ENCODE measurements around the gene DCTPP1. TPM values are rescaled to one million over a fixed set of nuclear protein-coding genes. Genes with fewer than 3 reads are reported as not detected.

DCTPP1 gene
- total RNA-seq, 4 donors from 2014 or later, result 10.2 to 51.5 (median 28.7) TPM

DNA sequence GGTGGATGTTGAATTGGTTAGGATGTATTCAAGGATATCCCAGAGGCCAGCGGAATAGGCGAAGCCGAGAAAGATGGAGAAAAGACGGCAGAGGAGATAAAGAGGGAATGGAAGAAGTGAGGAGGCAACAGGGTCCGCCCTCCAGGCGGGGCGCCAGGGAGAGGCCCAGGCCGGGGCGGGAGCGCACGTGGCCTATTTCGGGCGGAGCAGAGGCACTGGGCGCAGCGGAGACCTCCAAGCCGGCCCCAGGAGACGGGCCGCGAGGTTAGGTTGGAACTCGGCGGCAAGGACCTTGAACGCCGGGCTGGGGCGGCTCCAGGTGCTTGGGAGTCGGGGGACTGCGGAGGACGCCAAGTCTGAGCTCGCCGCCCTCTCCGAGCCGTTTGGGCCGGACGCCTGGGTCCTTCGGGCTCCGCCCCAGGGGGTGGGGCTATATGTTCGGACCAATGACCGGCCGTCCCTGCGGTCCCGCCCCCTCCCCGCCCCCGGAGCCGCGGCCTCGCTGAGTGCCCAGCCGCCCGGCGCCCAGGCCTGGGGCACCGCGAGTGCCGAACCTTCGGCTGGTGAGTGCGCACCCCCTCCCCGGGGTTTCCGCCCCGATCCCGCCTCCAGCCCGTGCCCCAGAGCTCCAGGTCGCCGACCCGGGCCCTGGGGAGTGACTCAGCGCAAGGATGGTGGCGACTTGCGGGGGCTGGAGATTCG is 22.6 kb downstream of the DCTPP1 start, which contains the start of gene ZNF771:
Gene ZNF771, plus strand, starts transcription at position 505 of the 702 bp plus-strand sequence. CDS start 448 bp downstream, outside the sequence.
- peak; percentile 94 to 95 for DNase-seq
- H3K27ac ChIP-seq, result peak within 1 kb of the TSS; percentile 78 to 92
- intact Hi-C loops (cut with DNase I; ENCODE audit: low total_unique reads), result no loop called here
- peaks cover 9 to 13% of the 10 kb centered on the region in 2 donors for H3K4me1 ChIP-seq
- TF ChIP-seq, protein P1, sequence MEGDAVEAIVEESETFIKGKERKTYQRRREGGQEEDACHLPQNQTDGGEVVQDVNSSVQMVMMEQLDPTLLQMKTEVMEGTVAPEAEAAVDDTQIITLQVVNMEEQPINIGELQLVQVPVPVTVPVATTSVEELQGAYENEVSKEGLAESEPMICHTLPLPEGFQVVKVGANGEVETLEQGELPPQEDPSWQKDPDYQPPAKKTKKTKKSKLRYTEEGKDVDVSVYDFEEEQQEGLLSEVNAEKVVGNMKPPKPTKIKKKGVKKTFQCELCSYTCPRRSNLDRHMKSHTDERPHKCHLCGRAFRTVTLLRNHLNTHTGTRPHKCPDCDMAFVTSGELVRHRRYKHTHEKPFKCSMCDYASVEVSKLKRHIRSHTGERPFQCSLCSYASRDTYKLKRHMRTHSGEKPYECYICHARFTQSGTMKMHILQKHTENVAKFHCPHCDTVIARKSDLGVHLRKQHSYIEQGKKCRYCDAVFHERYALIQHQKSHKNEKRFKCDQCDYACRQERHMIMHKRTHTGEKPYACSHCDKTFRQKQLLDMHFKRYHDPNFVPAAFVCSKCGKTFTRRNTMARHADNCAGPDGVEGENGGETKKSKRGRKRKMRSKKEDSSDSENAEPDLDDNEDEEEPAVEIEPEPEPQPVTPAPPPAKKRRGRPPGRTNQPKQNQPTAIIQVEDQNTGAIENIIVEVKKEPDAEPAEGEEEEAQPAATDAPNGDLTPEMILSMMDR (IDR thresholded peaks at IDR 0.05), result no peak
- peak; percentile 50 to 78 for TF ChIP-seq POLR2A (IDR thresholded peaks at IDR 0.05)
- H3K27me3 ChIP-seq, result no peaks in the 10 kb centered on the region
- H3K4me3 ChIP-seq, result peak within 1 kb of the TSS; percentile 71 to 75
- H3K9me3 ChIP-seq, result no peaks in the 10 kb centered on the region
- H3K36me3 ChIP-seq, result no peaks in the 10 kb centered on the region

DNA sequence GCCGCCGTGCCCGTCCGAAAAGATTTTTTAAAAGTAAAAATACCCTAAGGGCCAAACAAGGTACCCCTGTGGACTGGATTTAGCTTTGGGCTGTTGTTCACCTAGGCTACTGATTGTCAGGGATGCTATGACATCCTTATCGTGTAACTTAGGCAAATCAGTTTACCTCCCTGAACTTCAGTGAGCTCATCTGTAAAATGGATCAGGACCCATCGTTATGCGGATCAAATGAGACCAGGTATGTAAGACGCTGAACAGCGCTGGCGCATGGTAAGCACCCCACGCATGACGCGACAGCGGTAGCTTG is 23.1 kb downstream of the DCTPP1 start:
- TF ChIP-seq POLR2A (IDR thresholded peaks at IDR 0.05), result no peak
- TF ChIP-seq, protein P1 (IDR thresholded peaks at IDR 0.05), result no peak
- intact Hi-C loops (cut with DNase I; ENCODE audit: low total_unique reads), result no loop called here
- peak overlapping the region; percentile 78 to 92 for H3K27ac ChIP-seq
- H3K27me3 ChIP-seq, result no peaks in the 10 kb centered on the region
- peak overlapping the region; percentile 71 to 75 for H3K4me3 ChIP-seq
- peaks cover 9 to 13% of the 10 kb centered on the region in 2 donors for H3K4me1 ChIP-seq
- no peaks in the 10 kb centered on the region for H3K36me3 ChIP-seq
- H3K9me3 ChIP-seq, result no peaks in the 10 kb centered on the region
- no peak for DNase-seq

DNA sequence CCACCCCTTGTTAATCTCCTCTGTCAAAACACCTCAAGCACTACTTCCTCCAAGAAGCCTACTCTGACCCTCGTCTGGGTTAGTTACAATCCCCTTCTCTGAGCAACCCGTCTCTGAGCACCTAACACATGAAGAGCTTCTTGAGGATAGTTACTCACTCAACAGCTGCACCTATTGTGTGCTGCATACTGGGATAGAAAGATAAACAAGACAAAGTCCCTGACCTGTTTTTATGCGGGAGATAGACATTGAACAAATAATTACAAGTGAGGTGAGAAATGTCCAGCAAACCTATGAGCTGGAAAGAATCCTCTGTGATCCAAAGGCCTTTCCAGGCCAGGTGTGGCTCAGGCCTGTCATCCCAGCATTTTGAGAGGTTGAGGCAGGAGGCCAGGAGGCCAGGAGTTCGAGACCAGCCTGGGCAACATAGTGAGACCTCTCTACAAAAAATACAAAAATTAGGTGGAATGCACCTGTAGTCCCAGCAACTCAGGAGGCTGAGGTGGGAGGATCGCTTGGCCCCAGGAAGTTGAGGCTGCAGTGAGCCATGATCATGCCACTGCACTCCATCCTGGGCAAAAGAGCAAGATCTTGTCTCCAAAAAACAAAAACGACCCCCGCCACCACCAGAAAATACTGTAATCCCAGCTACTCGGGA is 27.9 kb downstream of the DCTPP1 start:
- intact Hi-C loops (cut with DNase I; ENCODE audit: low total_unique reads), result no loop called here
- peaks cover 0 to 9% of the 10 kb centered on the region in 2 donors for H3K4me1 ChIP-seq
- no peaks in the 10 kb centered on the region for H3K27me3 ChIP-seq
- H3K9me3 ChIP-seq, result no peaks in the 10 kb centered on the region
- no peak overlapping the region for H3K4me3 ChIP-seq
- H3K36me3 ChIP-seq, result no peaks in the 10 kb centered on the region
- TF ChIP-seq, protein P1 (IDR thresholded peaks at IDR 0.05), result no peak
- no peak for TF ChIP-seq POLR2A (IDR thresholded peaks at IDR 0.05)
- no peak for DNase-seq
- H3K27ac ChIP-seq, result peak overlapping the region in 1 of 2 donors; percentile 91

DNA sequence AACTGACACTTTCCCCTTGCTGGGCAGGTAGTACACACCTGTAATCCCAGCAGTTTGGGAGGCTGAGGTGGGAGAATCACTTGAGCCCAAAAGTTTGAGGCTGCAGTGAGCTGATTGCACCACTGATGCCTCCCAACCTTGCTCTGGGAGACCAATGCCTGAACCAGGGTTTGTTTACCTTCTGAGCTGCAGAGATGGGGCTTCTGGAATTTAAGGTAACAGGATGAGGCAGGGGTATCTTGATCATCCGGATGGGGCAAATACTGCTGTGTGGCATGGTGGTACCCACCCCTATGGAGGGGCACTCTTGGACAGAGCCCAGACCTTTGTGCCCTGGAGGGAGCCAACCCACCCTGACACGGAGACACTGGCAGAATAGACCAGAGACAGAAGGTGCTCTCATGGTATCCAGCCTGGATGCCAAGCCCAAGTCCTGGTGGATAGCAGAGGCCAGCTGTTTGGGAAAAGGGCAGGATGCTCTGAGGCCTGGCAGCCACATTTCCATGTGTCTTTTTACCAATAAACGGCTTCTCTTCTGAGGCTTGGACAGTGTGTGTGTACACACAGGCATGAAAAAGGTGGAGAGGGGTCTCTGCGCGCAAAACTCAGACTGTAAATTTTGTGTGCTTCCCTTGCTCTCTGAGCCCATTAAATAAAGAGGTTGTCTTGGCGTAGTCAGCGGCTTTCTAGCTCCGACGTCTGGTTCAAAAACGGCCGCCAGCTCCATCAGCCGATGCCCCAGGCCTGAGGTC is 30.2 kb downstream of the DCTPP1 start:
- DNase-seq, result no peak

More for the DNA sequence above, 30.2 kb downstream of the DCTPP1 start:
- Histone ChIP-seq H3K4me1 (peaks cover 0 to 9% of the 10 kb centered on the region in 2 donors), H3K27me3 (no peaks in the 10 kb centered on the region), H3K9me3 (no peaks in the 10 kb centered on the region), H3K27ac (peak overlapping the region; percentile 91), H3K4me3 (peak overlapping the region; percentile 49 to 53), H3K36me3 (no peaks in the 10 kb centered on the region)
- intact Hi-C loops (cut with DNase I; ENCODE audit: low total_unique reads), result no loop called here
- TF ChIP-seq POLR2A (IDR thresholded peaks at IDR 0.05), result no peak
- TF ChIP-seq, protein P1 (IDR thresholded peaks at IDR 0.05), result no peak
